Measurements from ENCODE around the gene FBXW2.

The FBXW2 gene

GRCh38 chr9:120741701-120742100, 51.5 kb downstream of the FBXW2 start:
- DNase-seq: no peak

GRCh38 chr9:120741191-120741590, 52.0 kb downstream of the FBXW2 start:
- no peak for DNase-seq

- no peak for DNase-seq
These were observed 53.1 kb downstream of the FBXW2 start for GRCh38 chr9:120740132-120740531.

GRCh38 chr9:120737416-120738165, 55.6 kb downstream of the FBXW2 start:
- DNase-seq: no peak

DNA sequence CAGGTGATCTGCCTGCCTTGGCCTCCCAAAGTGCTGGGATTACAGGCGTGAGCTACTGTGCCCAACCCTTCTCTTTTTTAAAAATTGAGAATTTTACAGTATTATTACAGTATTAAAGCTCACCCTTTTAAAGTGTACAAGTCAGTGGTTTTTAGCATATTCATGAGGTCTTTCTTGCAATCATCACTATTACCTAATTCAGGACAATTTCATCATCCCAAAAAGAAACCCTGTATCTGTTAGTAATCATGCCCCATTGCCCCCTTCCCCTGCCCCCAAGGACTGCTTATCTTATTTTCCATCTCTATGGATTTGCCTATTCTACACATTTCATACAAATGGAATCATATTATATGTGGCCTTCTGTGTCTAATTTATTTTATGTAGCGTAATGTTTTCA, 56.3 kb downstream of the FBXW2 start:
- no peak for DNase-seq

- DNase-seq: peak in 1 of 2 donors; percentile 38
These were observed 57.6 kb downstream of the FBXW2 start for GRCh38 chr9:120735415-120736126.

DNA sequence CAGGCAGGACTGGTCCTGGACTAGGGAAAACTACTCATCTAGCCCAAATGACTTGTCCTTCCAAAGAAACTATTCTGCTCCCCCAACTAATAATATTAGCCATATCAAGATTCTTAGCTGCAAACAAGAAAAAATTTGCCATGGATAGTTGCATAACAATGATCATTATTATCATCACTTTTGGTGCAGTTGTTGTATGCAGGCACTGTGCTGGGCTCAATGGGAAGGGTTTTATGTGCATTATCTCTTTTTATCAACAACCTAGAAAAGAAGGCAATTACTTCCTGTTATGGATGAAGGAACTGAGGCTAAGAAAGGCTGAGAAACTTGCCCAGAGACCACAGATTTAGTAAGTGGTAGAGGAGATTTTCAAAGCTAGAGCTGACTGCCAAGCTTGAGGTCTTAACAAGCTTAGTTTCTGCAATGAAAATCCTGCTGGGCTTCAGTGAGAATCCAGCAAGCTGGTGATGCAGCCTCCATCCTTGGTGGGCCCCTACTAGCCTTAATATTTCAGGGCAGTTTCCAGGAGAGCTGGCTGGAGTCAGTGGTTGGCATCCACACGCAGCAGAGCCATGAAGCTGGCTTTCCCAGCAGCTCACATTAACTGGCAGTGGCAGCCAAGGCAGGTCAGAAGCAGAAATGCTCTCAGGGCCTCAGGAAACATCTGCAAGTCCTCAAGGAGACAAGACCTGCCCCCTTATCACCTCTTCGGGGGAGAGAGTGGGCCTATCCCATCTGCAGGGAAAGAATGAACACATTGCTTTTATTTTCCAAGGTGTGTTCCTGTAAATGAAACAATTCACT, 58.4 kb downstream of the FBXW2 start:
- no peak for DNase-seq

- no peak for DNase-seq
These were observed 60.0 kb downstream of the FBXW2 start for GRCh38 chr9:120733190-120733589.

DNA sequence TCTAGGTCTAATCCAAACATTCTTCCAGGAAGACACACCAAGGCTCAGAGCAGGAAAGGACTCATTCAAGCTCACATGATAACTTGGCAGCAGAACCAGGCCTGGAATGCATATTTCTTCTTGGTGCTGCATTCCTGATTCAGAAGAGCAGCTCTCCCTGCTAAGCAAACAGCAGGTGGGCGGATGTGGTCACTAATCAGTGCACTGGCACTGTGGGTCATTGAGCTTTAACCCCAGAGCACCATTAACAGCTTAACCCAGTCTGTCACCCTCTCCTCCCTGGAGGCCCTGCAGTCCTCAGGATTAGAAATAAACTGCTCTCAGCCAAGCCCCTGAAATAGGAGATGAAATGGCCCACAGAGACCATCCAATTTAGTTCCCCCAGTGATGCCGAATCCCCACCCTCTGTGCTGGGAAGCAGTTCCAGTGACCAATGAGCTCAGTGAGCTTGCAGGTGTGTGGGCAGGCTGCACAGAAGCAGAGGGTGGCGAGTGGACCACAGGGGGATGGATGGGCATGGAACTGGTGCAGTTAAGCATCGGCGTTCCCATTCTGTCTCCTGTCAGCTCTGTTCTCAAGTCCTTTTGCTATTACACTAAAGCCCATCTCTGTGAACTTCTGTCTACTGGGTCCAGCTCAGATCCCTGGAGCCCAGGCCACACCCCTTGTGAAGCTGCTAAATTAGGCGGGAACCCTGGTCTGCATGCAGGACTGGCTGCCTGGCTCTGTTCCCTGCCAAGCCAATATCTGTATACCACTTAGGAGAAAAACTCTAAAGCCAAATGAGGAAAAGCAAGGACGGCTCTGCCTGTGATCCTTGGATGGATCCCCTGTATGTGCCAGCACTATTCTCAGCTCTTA, 62.3 kb downstream of the FBXW2 start:
- no peak for DNase-seq

- DNase-seq: peak in 1 of 2 donors; percentile 7
These were observed 63.4 kb downstream of the FBXW2 start for GRCh38 chr9:120729791-120730241.

DNA sequence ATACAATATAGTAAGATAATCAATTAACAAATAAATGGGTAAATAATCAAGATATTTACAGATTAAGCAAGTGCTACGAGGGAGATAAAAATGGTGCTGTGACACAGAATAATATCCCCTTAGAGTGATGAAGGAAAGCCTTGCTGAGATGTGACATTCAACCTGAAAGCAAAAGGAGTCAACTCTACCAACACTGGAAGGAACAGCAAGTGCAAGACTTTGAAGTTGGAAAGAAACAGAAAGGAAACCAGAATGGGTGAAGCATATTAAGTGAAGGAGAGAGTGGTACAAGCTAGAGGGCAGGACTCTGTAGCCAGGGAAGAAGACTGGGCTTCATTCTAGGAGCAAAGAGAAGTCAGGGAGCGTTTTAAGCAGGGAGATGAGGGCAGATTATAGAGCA, 66.7 kb downstream of the FBXW2 start:
- no peak for DNase-seq

GRCh38 chr9:120725907-120726306, 67.3 kb downstream of the FBXW2 start:
- DNase-seq: no peak

DNA sequence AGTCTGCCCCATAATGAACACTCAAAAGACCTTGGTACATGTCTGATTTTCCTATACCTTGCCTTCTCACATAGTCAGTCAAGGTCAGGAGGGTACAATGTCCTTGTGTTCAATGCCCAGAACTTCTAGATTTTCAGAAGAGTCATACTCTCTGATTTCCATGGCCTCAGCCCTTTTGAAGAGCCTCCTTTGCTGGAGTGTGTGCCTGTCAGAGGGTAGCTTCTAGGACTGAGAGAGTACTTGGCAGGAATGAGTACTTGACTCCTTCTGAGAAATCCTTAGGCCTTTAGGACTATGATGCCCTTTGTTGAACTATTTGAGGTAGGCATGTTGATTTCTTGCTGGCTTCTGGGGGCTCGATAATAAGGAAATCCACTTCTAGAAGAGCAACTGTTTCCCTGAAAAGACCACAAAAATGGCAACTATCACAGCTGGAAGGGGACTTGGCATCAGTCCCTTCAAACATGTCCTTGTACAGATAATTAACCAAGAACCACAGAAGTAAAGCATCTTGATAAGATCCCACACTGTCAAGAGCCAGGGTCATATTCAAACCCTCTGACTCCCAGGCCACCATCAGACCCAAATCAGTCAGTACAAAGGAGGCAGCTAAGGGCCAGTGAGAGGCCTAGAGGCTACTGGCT, 68.3 kb downstream of the FBXW2 start:
- DNase-seq: no peak

GRCh38 chr9:120723565-120723964, 69.7 kb downstream of the FBXW2 start:
- DNase-seq: no peak

GRCh38 chr9:120720404-120720803, 72.8 kb downstream of the FBXW2 start:
- no peak for DNase-seq

GRCh38 chr9:120718316-120718715, 74.9 kb downstream of the FBXW2 start:
- DNase-seq: no peak

GRCh38 chr9:120717176-120717575, 76.0 kb downstream of the FBXW2 start:
- no peak for DNase-seq

DNA sequence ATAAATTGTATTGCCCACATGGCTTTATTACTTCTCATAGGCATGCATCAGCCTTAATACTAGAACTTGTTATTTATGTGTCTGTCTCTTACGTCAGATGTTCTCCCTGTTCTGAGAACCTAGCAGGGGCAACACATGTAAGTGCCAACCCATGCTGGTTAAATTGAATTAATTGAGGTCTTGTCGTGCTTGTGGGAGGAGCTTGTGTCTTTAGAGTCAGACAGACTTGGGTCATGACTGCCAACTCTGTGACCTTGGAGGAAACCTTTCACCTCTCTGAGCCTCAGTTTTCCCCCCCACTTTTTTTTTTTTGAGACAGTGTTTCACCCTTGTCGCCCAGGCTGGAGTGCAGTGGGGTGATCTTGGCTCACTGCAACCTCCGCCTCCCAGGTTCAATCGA, 76.7 kb downstream of the FBXW2 start:
- DNase-seq: no peak

- no peak for DNase-seq
These were observed 77.8 kb downstream of the FBXW2 start for GRCh38 chr9:120715389-120715924.

GRCh38 chr9:120714846-120715388, 78.3 kb downstream of the FBXW2 start:
- DNase-seq: no peak

DNA sequence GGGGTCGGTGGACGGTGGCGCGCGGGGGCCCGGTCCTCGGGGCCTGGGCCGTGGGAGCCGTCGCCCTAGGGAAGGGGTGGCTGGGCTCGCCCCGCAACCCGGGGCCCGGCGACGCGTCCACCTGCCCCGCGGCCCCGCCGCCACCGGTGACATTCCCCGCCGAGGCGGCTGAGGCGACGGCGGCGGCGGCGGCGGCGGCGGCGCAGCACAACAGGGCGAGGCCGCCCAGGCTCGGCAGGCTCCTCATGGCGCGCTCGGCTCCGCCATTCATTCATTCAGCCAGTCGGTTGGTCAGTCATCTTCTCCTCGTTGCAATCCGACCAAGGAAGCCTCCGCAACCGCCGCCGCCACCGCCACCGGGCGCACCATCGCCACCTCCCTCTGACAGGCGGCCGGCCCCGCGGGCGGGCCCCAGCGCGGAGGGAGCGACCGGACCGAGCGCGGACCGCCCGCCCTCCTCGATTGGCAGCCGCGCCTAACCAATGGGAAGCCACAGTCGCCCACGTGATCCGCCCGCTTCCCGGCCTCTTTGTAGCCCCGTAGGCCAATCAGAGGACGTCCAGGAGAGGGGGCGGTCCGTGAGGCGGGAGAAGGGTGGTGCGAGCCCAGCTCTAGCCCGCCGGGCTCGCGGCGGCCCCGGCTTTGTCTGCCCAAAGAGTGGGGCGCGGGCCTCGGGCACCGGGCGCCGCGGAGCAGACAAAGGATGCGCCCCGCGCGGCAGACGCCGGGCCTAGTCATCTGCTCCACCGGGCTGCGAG, 78.9 kb downstream of the FBXW2 start, which contains the start of gene MEGF9:
TSS of gene MEGF9 (minus strand) at position 383 of the 758 bp plus-strand sequence. CDS start at position 271, 112 bp downstream.
- DNase-seq: peak; percentile 95
